Placental pericyte (primary cell): ENCODE measurements around the gene MANSC1. TPM values are rescaled to one million over a fixed set of nuclear protein-coding genes. Genes with fewer than 3 reads are reported as not detected.

Experiments
- small RNA-seq: library from RNA; depleted of rRNA; stranded (forward); fragments of <200 nt; gene quantifications from one replicate; pipeline ENCODE3, GENCODE V24; 2012; ENCODE audit warnings: low replicate concordance
- total RNA-seq: library from RNA; depleted of rRNA; stranded (reverse); fragments of >200 nt; gene quantifications from 2 replicates; pipeline ENCODE4 v1.2.3, GENCODE V29; 2012

The MANSC1 gene
- 1.7 and 2.2 TPM in 2 replicates for total RNA-seq

DNA sequence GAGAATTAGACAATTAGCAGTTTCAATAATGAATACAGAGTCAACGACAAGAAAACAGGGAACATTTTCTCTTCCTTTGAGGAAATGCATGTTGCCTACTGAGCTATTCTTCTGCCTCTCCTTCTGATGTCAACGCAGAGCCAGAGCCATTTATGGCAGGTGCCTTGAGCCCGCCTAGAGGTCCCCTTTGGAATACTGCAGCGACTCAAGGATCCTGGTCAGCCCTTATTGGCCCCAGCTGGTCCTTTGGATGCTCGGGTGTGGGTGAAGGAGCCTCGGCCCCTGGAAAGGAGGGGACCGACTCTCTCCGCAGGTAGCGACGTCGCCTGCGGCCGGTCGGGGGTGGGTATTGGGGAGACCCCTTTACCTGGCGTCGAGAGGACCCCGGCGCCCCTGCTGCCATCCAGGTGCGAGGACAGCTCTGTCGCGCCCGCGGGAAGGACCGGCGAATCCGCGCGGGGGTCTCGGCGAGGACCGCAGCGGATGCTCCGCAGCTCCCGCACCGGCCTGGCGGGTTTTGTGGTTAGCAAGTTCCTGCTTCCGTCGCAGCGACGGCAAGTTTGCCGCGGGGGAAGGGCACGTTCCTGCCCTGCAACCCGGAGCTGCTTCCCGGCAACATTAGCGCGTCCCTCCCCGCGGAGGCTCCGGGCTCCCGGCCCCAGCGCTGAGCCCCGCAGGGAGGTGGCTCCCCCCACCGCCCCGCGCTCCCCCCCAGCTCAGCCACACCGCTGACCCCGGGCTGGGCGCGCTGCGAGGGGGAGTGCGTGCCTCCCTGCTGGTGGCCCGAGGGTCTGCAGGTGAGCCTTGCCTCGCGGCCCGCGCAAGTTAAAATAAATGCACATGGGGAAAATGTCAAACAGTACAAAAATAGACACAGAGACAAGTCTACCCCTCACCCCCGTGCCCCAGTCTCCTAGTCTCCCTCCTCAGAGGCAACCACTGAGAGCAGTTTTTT is at the start of gene MANSC1:
MANSC1 (minus strand) TSS at position 532 of the 955 bp plus-strand sequence. CDS start 6,928 bp downstream, outside the sequence.

DNA sequence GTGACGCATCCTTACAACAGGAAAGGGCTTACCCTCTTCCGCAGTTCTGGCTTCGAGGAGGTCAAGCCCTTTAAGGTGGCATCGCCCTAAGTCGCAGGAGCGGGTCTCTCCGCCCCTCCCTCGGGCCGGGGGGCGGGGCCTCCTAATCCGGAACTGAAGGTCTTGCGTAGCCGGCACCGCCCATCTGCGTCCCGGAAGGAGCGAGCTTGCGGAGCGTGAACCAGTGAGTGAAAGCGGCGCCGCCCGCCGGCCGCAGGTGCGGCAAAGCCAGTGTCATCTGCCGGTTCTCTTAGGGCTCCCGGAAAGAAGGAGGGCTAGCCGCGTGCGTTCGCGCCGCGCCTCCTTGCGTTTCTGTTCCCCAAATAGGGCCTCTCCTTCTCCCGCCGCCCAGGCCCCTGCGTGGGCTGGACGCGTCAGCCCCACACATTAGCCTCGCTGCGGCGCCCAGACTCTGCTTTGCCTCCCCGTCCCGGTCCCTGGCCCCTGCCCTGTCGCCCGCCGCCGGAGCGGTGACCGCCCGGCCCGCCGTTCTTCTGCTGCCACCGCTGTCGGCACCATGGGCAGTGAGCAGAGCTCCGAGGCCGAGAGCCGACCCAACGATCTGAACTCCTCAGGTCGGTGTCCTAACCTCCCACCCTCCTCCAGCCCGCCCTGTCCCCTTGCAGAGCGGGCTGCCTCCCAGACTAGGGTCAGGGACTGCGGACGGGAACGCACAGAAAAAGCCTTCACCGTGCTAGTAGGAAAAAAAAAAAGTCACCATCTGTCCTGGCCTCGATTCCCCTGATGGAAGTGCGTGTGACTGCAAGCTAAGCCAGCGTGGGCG is 7.1 kb upstream of the MANSC1 start, which contains the start of gene BORCS5:
BORCS5 (plus strand) TSS at position 183 of the 823 bp plus-strand sequence; CDS start at position 557, 374 bp downstream.

Small RNA genes within 50 kb of the gene (small RNA-seq; reads per million reads assigned to genes)
- gene RNU6-318P, result not detected

Other genes with a start within 250 kb of the MANSC1 start
- 26.3 and 32.1 TPM in 2 replicates for gene LRP6, start 83.2 kb downstream of the MANSC1 start, total RNA-seq
- gene BORCS5, start 6.8 kb upstream of the MANSC1 start, total RNA-seq, result 10.1 and 10.6 TPM in 2 replicates
- gene DUSP16, start 212.6 kb upstream of the MANSC1 start, total RNA-seq, result 8.7 and 16.4 TPM in 2 replicates